Lower leg skin (tissue), 4 donors: ENCODE results near the gene C4orf50. TPM values are rescaled to one million over a fixed set of nuclear protein-coding genes. Genes with fewer than 3 reads are reported as not detected.
A peak's percentile ranks its signal among the peaks of the same experiment; 100 is the strongest.

Experiments
- DNase-seq, 2 donors: peaks; one replicate each; pipeline ENCODE4 v3.0.0-alpha.2; 2019; ENCODE audit warnings: low spot score in 2 of 2
- H3K4me3 ChIP-seq: fragments of 200-600 bp; sonication (generic); 2 replicates; pipeline ENCODE4 v1.5.1; 2017; ENCODE audit warnings: mild to moderate bottlenecking, low read depth; ENCODE audit not compliant: poor library complexity, severe bottlenecking
- CTCF ChIP-seq, 3 donors: fragments of 450-650 bp; IDR thresholded peaks; one replicate each; pipeline ENCODE4 v1.5.1; 2016; ENCODE audit warnings: antibody characterized with exemption in 3 of 3, mild to moderate bottlenecking in 3 of 3, moderate library complexity in 2 of 3
- POLR2A ChIP-seq, 2 donors: fragments of 450-650 bp; IDR thresholded peaks; one replicate each; pipeline ENCODE4 v1.6.1; 2016 to 2017; ENCODE audit warnings: antibody characterized with exemption in 2 of 2, mild to moderate bottlenecking in 1 of 2, moderate library complexity in 1 of 2
- WGBS, 2 donors: methylation state at CpG; one replicate each; pipeline ENCODE4 v1.1.5; 2018; 5-methylcytosine and 5-hydroxymethylcytosine counted together
- intact Hi-C: fragments of 100-400 bp; cut with DNase I; formaldehyde crosslinking; loops from one replicate; pipeline ENCODE4 v1.15.0; 2023; ENCODE audit warnings: low total_unique reads
- total RNA-seq, 4 donors: library from RNA; depleted of rRNA; stranded (reverse); fragments of >200 nt; gene quantifications; one replicate each; pipeline ENCODE4 v1.1.0, GENCODE V29; 2016

Gene C4orf50
- total RNA-seq, 4 donors from 2014 or later: not detected

DNA sequence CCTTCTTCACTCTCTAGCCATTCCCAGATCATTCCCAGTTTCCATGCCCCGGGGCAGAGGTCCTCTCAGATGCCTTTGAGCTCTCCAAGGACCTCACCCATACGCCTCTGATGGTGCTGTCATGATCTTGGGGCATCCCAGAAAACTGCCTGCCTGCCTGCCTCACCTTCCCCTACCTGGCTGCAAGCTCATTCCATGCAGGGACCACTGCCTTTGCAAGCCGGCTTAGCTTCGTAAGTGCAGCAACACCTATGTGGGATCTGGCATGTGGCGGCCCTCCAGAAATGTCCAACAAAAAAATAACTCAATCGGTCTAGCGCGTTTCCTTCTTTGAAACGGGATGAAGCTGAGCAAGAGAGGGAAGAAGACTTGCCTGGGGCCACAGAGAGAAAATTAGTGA lies 53.0 kb downstream of the C4orf50 start:
- peak in 1 of 2 donors; percentile 71 for DNase-seq
- H3K4me3 ChIP-seq: no peak overlapping the region
- TF ChIP-seq CTCF (IDR thresholded peaks at IDR 0.05) (no peak), POLR2A (IDR thresholded peaks at IDR 0.05) (no peak)
- WGBS, 2 donors: 80 to 85% methylated on average over 9 of the region's 9 CpGs
- intact Hi-C loops: no loop called here

DNA sequence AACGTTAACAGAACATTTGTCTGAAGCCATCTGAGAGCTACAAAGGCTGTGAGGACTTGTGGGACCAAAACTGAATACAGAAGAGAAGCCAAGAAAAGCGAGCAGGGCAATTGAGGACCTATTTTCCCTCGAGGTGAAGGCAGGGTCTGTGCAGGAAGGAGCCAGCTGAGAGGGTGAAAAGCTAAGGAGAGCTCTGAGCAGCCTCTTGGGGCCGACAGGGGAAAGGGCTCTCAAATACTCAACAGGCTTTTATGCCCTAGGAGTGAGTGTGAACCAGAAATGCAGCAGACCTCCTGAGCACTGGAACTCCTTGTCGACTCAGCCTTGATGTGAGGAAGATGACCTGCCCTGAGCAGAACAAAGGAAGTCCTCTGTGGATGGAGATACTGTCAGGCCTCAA lies 54.2 kb downstream of the C4orf50 start:
- intact Hi-C loops: no loop called here
- WGBS, 2 donors: 30 to 32% methylated on average over 5 of the region's 5 CpGs
- no peak overlapping the region for H3K4me3 ChIP-seq
- peak in 1 of 2 donors; percentile 53 for DNase-seq
- no peak for TF ChIP-seq POLR2A (IDR thresholded peaks at IDR 0.05)
- no peak for TF ChIP-seq CTCF (IDR thresholded peaks at IDR 0.05)

GRCh38 chr4:5963611-5964010 lies 54.6 kb downstream of the C4orf50 start:
- no peak for TF ChIP-seq CTCF (IDR thresholded peaks at IDR 0.05)
- TF ChIP-seq POLR2A (IDR thresholded peaks at IDR 0.05): no peak
- WGBS, 2 donors: 29 to 35% methylated on average over 2 of the region's 2 CpGs
- no peak overlapping the region for H3K4me3 ChIP-seq
- intact Hi-C loops: no loop called here
- no peak for DNase-seq

GRCh38 chr4:5962416-5962815 lies 55.8 kb downstream of the C4orf50 start:
- DNase-seq: peak in 1 of 2 donors; percentile 54

DNA sequence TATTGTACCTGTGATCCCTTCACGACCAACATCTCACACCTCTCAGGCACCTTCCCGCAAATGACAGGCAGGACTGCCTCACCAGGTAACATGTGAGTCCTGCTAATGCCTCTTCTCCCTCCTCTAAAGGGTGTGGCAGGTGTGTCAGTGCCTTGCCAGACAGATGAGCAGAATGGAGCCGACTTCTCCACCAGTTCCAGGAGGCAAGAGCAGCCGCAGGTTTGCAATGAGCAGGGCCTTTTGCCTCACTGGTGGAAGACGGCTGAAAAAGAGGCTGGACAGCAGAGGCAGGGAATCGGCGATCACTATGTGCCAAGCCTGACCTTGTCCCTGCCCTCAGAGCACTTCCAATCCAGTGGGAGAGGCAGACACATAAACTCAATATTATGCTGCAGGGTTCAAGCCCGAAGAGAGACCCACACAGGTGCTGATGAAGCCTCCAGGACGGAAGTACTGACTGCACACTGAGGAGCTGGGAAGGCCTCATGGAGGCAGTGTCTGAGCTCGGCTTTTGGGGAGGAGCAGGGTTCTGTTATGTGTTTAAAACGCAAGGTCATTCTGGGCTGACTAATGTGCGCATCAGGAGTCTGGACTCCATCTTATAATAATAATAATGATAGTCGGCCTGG lies 57.9 kb downstream of the C4orf50 start:
- intact Hi-C loops: no loop called here
- DNase-seq: peak in 1 of 2 donors; percentile 45
- no peak overlapping the region for H3K4me3 ChIP-seq
- 84 to 87% methylated on average over 13 of the region's 13 CpGs for WGBS, 2 donors
- no peak for TF ChIP-seq POLR2A (IDR thresholded peaks at IDR 0.05)
- TF ChIP-seq CTCF (IDR thresholded peaks at IDR 0.05): no peak

More at GRCh38 chr4:5962416-5962815, 55.8 kb downstream of the C4orf50 start:
- no peak overlapping the region for H3K4me3 ChIP-seq
- WGBS, 2 donors: 71 to 72% methylated on average over 6 of the region's 6 CpGs
- no peak for TF ChIP-seq POLR2A (IDR thresholded peaks at IDR 0.05)
- TF ChIP-seq CTCF (IDR thresholded peaks at IDR 0.05): no peak
- intact Hi-C loops: no loop called here
